ENCODE data around the gene PLAAT5.

The PLAAT5 gene

DNA sequence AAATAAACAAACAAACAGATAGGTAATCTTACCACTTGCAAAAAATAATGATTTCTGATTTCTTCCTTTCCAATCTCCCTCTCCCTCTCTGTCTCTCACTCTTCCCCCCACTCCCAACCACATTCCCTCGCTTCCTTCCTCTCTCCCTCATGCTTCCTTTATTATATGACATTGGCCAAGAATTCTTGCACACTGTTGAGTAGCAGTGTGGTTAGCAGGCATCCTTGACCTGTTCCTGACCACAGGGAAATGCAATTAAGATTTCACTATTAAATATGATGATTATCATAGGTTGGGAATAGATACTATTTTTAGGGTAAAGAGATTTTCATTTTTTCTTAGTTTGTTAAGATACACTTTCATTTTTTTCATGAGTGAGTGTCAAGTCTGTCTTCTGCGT, 30.9 kb upstream of the PLAAT5 start:
- H3K4me3 ChIP-seq (replicated peaks; ENCODE audit: low read depth, low read length): no peak overlapping the region
- DNase-seq (ENCODE audit: low read depth): no peak
- TF ChIP-seq, protein P1, sequence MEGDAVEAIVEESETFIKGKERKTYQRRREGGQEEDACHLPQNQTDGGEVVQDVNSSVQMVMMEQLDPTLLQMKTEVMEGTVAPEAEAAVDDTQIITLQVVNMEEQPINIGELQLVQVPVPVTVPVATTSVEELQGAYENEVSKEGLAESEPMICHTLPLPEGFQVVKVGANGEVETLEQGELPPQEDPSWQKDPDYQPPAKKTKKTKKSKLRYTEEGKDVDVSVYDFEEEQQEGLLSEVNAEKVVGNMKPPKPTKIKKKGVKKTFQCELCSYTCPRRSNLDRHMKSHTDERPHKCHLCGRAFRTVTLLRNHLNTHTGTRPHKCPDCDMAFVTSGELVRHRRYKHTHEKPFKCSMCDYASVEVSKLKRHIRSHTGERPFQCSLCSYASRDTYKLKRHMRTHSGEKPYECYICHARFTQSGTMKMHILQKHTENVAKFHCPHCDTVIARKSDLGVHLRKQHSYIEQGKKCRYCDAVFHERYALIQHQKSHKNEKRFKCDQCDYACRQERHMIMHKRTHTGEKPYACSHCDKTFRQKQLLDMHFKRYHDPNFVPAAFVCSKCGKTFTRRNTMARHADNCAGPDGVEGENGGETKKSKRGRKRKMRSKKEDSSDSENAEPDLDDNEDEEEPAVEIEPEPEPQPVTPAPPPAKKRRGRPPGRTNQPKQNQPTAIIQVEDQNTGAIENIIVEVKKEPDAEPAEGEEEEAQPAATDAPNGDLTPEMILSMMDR (IDR thresholded peaks at IDR 0.05; ENCODE audit: low read length, missing control alignments): no peak

DNA sequence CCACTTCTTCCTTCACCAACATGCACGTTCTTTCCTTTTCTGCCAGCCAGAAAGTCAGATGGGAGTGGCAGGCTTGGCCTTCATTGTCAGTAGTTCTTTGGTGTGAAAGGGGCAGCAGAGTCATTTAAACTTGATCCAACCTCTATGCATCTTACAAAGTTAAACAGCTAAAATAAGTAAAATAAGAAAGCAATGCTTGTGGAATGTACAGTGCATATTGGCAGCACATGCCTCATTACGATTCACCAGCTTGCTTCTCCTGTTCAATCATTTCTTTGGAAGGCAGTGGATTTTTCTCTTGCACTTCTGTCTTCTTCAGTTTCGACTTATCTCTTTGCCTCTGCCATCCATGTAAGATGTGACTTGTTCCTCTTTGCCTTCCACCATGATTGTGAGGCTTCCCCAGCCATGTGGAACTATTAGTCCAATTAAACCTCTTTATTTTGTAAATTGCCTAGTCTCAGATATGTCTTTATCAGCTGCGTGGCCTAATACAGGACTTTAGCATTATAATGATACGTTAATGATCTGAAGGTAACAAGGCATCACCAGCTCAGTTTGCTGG, 29.7 kb upstream of the PLAAT5 start:
- DNase-seq (ENCODE audit: low read depth): no peak
- TF ChIP-seq, protein P1 (IDR thresholded peaks at IDR 0.05; ENCODE audit: low read length, missing control alignments): no peak
- H3K4me3 ChIP-seq (replicated peaks; ENCODE audit: low read depth, low read length): no peak overlapping the region

DNA sequence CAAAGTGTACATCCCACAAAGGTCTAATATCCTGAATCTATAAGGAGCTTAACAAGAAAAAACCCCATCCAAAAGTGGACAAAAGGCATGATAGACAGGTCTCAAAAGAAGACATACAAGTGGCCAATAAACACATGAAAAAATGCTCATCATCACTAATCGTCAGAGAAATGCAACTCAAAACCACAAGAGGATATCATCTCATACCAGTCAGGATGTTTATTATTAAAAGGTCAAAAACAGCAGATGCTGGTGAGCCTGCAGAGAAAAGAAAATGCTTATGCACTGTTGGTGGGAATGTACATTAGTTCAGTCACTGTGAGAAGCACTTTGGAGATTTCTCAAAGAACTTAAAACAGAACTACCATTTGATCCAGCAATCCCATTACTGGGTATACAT, 27.6 kb upstream of the PLAAT5 start:
- TF ChIP-seq, protein P1 (IDR thresholded peaks at IDR 0.05; ENCODE audit: low read length, missing control alignments): no peak
- peak; percentile 32 for DNase-seq (ENCODE audit: low read depth)
- H3K4me3 ChIP-seq (replicated peaks; ENCODE audit: low read depth, low read length): no peak overlapping the region

DNA sequence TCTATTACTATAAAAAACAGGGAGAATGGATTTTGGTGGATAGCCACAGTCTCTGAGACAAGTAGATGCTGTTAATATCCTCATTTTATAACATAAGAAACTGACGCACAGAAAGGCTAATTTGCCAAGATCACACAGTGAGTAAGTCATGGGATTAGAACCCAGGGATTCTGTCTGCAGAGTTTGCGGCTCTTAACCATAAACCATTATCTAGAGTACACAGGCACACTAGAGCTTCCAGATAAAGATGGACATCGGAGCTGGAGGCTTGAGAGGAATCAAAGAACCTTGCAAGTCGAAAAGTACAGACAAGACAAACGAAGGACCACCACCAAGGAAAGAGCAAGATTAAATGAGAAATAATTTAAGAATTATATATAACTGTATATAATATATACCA, 26.2 kb upstream of the PLAAT5 start:
- no peak overlapping the region for H3K4me3 ChIP-seq (replicated peaks; ENCODE audit: low read depth, low read length)
- TF ChIP-seq, protein P1 (IDR thresholded peaks at IDR 0.05; ENCODE audit: low read length, missing control alignments): no peak
- no peak for DNase-seq (ENCODE audit: low read depth)

DNA sequence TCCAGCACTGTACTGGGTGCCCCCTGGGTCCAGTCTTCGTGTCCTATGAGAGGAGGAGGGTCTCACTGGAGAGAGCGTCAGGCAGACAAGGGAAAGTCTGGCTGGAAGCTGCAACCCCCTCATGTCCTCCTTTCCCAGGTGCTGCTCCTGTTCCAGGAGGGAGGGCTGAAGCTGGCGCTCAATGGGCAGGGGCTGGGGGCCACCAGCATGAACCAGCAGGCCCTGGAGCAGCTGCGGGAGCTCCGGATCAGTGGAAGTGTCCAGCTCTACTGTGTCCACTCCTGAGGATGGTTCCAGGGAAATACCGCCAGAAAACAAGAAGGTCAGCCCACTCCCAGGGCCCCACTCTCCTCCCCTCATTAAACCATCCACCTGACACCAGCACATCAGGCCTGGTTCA, 25.1 kb upstream of the PLAAT5 start:
- no peak for DNase-seq (ENCODE audit: low read depth)
- no peak overlapping the region for H3K4me3 ChIP-seq (replicated peaks; ENCODE audit: low read depth, low read length)
- TF ChIP-seq, protein P1 (IDR thresholded peaks at IDR 0.05; ENCODE audit: low read length, missing control alignments): no peak

DNA sequence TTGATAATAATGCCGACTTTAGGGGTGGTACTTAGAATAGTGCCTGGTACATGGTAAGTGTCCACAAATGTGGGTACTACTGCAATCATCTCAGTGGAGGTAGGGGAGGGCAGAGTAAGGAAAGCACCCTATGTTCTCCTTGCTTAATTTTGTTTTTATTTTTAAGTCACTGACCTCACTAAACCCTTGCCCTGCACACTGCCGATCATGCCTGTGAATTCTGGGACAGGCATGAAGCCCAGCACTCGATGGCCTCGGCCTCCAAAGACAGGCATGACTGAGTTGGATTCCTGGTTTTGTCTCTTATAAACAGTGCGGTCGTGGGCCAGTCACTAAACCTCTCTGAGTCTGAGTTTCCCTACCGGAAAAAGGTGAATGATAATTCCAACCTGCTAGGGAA, 21.8 kb upstream of the PLAAT5 start:
- H3K4me3 ChIP-seq (replicated peaks; ENCODE audit: low read depth, low read length): no peak overlapping the region
- DNase-seq (ENCODE audit: low read depth): no peak
- TF ChIP-seq, protein P1 (IDR thresholded peaks at IDR 0.05; ENCODE audit: low read length, missing control alignments): no peak

DNA sequence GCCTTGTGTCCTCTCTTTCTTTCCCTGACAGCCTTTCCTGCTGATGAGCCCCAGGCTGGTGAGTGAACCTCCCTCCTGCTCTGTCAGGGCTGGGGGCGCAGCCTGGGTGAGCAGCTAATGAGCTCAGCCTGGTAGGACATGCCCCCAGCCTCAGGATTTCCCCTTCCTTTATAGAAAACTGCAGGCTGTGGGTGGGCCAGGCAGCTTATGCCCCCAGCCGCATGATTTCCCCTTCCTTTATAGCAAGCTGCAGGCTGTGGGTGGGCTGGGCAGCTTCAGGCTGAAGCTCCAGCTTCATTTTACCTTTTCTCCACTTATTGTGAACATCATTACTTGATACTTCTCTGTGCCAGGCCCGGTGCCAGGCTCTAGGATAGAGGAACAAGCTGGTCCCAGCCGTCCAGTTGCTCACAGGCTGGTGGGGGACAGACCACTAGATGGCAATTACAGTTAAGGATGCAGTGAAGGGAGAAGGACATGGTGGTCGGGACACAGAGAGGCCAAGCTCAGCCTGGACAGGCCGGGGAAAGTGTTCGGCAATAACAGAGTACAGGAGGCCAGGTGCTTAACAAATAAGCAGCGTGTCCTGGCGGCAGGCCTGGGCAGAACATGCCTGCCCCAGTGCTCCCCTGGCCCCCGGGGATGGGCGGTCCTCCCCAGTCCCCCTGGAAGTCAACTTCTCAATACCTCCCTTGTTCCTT, 20.2 kb upstream of the PLAAT5 start:
- no peak for DNase-seq (ENCODE audit: low read depth)
- TF ChIP-seq, protein P1 (IDR thresholded peaks at IDR 0.05; ENCODE audit: low read length, missing control alignments): no peak
- H3K4me3 ChIP-seq (replicated peaks; ENCODE audit: low read depth, low read length): no peak overlapping the region
